Measurements from ENCODE around the gene FAM3C.

DNA sequence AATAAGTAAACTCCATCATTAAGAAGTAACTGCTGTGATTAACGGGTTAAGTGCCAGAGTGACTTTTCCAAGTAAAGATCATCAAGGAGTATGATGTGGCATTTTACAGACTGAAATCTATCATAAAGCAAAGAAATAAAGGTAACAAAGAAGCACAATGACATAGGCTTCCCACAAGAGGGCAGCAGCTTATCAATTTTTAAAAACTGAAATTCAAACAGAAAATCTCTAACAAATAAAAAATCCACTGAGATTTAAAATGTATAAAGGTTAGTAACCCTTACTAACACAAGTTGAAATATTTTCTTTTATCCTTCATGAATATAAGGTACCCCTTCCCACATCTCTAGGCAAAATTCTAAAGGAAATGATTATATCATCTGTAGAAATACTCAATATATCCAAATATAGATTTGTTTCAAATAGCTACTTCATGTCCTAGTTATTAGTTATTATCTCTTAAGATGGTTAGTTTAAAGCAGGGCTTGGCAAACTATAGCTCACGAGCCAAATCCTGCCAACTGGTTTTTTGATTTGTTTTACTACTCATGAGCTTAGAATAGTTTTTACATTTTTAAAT, 29.2 kb downstream of the FAM3C start:
- TF ChIP-seq, protein P1, sequence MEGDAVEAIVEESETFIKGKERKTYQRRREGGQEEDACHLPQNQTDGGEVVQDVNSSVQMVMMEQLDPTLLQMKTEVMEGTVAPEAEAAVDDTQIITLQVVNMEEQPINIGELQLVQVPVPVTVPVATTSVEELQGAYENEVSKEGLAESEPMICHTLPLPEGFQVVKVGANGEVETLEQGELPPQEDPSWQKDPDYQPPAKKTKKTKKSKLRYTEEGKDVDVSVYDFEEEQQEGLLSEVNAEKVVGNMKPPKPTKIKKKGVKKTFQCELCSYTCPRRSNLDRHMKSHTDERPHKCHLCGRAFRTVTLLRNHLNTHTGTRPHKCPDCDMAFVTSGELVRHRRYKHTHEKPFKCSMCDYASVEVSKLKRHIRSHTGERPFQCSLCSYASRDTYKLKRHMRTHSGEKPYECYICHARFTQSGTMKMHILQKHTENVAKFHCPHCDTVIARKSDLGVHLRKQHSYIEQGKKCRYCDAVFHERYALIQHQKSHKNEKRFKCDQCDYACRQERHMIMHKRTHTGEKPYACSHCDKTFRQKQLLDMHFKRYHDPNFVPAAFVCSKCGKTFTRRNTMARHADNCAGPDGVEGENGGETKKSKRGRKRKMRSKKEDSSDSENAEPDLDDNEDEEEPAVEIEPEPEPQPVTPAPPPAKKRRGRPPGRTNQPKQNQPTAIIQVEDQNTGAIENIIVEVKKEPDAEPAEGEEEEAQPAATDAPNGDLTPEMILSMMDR (conservative IDR thresholded peaks at IDR 0.05; ENCODE audit: low read depth, low read length), result peak; percentile 83
- TF ChIP-seq CHD1 (IDR thresholded peaks at IDR 0.05; ENCODE audit: low read depth, low read length) (no peak), SMC3 (IDR thresholded peaks at IDR 0.05; ENCODE audit: low read depth, low read length) (peak; percentile 82), NFE2L2 (IDR thresholded peaks at IDR 0.05; ENCODE audit: low read depth, low read length) (no peak)

Data from IMR-90 (cell line).